ENCODE measurements around the gene LAYN. TPM values are rescaled to one million over a fixed set of nuclear protein-coding genes. Genes with fewer than 3 reads are reported as not detected.

The LAYN gene
- total RNA-seq, 2 experiments from 2014 or later: 1.3 to 1.4 TPM

DNA sequence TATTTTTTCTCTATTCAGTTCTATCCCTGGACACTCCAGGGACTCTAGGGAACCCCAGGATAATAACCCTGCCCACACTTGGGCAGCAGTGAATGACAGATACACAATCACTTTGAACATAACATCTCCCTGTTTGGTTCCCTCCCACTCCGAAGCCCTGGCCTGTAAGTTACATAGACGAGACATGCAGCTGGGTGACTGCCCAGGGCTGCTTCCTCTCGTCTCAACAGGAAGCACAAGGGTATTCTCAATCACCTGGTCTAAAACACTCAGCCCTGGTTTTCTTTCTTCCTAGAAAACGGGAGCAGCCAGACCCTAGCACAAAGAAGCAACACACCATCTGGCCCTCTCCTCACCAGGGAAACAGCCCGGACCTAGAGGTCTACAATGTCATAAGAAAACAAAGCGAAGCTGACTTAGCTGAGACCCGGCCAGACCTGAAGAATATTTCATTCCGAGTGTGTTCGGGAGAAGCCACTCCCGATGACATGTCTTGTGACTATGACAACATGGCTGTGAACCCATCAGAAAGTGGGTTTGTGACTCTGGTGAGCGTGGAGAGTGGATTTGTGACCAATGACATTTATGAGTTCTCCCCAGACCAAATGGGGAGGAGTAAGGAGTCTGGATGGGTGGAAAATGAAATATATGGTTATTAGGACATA, 19.4 kb downstream of the LAYN start:
- CTCF ChIA-PET: no interaction called here
- POLR2A ChIA-PET: no interaction called here
- peaks cover 0 to 10% of the 10 kb centered on the region in 2 experiments for H3K9me3 ChIP-seq (ENCODE audit: control insufficient read depth in 1 of 2, insufficient read depth in 1 of 2, low read length in 2 of 2)
- Mint-ChIP-seq H3K27me3 (no peaks in the 10 kb centered on the region), H3K27ac (no peak overlapping the region), H3K4me3 (no peak overlapping the region), H3K36me3 (ENCODE audit: low read depth) (no peaks in the 10 kb centered on the region), H3K9me3 (no peaks in the 10 kb centered on the region), H3K4me1 (ENCODE audit: low read depth) (no peaks in the 10 kb centered on the region)
- no peaks in the 10 kb centered on the region for H3K27me3 ChIP-seq (ENCODE audit: control insufficient read depth in 1 of 2, insufficient read depth in 2 of 2, low read length in 2 of 2)
- no peak for ATAC-seq (ENCODE audit: poor library complexity)
- intact Hi-C loops (cut with DNase I, micrococcal nuclease): loop anchor here in 1 of 2 experiments (10.0 kb wide), 1 partner anchor 425 kb away; no protein-coding TSS in a partner anchor
- no peak for DNase-seq
- no peaks in the 10 kb centered on the region for H3K36me3 ChIP-seq (ENCODE audit: insufficient read depth, low read length)
- H3K27ac ChIP-seq (ENCODE audit: low read depth in 1 of 2, low read length in 2 of 2): no peak overlapping the region
- TF ChIP-seq, protein P1, sequence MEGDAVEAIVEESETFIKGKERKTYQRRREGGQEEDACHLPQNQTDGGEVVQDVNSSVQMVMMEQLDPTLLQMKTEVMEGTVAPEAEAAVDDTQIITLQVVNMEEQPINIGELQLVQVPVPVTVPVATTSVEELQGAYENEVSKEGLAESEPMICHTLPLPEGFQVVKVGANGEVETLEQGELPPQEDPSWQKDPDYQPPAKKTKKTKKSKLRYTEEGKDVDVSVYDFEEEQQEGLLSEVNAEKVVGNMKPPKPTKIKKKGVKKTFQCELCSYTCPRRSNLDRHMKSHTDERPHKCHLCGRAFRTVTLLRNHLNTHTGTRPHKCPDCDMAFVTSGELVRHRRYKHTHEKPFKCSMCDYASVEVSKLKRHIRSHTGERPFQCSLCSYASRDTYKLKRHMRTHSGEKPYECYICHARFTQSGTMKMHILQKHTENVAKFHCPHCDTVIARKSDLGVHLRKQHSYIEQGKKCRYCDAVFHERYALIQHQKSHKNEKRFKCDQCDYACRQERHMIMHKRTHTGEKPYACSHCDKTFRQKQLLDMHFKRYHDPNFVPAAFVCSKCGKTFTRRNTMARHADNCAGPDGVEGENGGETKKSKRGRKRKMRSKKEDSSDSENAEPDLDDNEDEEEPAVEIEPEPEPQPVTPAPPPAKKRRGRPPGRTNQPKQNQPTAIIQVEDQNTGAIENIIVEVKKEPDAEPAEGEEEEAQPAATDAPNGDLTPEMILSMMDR (IDR thresholded peaks at IDR 0.05): no peak
- H3K4me1 ChIP-seq (ENCODE audit: insufficient read depth, low read length): no peaks in the 10 kb centered on the region
- H3K4me3 ChIP-seq (ENCODE audit: low read length): no peak overlapping the region

DNA sequence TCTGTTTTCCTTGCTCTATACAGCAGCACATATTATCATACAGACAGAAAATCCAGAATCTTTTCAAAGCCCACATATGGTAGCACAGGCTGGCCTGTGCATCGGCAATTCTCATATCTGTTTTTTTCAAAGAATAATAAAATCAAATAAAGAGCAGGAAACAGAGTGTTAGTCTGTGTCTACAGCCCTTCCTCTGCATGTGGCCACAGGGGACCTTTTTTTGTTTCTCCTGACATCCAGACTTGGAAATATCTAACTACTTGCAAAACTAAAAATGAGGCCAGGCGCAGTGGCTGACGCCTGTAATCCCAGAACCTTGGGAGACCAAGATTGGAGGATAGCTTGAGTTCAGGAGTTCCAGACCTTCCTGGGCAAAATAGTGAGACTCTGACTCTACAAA, 20.3 kb downstream of the LAYN start:
- CTCF ChIA-PET: no interaction called here
- no peak overlapping the region for H3K27ac Mint-ChIP-seq
- intact Hi-C loops (cut with DNase I, micrococcal nuclease): loop anchor here in 1 of 2 experiments (10.0 kb wide), 1 partner anchor 424 kb away; no protein-coding TSS in a partner anchor

DNA sequence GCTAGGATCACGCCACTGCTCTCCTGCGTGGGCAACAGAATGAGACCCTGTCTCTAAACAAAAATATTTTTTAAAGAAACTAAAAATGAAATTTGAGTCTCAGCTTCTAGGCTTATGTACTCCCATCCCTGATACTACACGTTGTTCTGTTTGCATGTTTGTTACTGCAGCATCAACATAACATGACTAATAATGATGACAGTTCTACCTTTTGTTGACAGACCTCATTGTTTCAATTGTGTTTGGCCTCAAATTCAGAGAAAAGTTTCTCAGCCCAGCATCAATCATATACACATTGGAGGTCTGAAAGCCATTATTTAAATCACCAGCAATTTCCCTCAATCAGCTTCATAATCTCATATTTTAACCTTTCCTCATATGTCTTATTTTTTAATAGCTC, 20.8 kb downstream of the LAYN start:
- Mint-ChIP-seq H3K4me3 (no peak overlapping the region), H3K27me3 (no peaks in the 10 kb centered on the region), H3K27ac (no peak overlapping the region), H3K36me3 (ENCODE audit: low read depth) (no peaks in the 10 kb centered on the region), H3K4me1 (ENCODE audit: low read depth) (no peaks in the 10 kb centered on the region), H3K9me3 (no peaks in the 10 kb centered on the region)
- peaks cover 0 to 5% of the 10 kb centered on the region in 2 experiments for H3K9me3 ChIP-seq (ENCODE audit: control insufficient read depth in 1 of 2, insufficient read depth in 1 of 2, low read length in 2 of 2)
- H3K4me3 ChIP-seq (ENCODE audit: low read length): no peak overlapping the region
- TF ChIP-seq, protein P1 (IDR thresholded peaks at IDR 0.05): no peak
- H3K27me3 ChIP-seq (ENCODE audit: control insufficient read depth in 1 of 2, insufficient read depth in 2 of 2, low read length in 2 of 2): no peaks in the 10 kb centered on the region
- ChIA-PET CTCF (interaction anchor here (0.6 kb wide), 1 partner anchor 216 kb away, joined by 3 read pairs; no protein-coding TSS in a partner anchor), POLR2A (no interaction called here)
- intact Hi-C loops (cut with DNase I, micrococcal nuclease): loop anchor here in 1 of 2 experiments (10.0 kb wide), 1 partner anchor 423 kb away; no protein-coding TSS in a partner anchor
- ATAC-seq (ENCODE audit: poor library complexity) (no peak), DNase-seq (no peak)
- H3K4me1 ChIP-seq (ENCODE audit: insufficient read depth, low read length): no peaks in the 10 kb centered on the region
- no peaks in the 10 kb centered on the region for H3K36me3 ChIP-seq (ENCODE audit: insufficient read depth, low read length)
- no peak overlapping the region for H3K27ac ChIP-seq (ENCODE audit: low read depth in 1 of 2, low read length in 2 of 2)

More for the DNA sequence above, 20.3 kb downstream of the LAYN start:
- no peak overlapping the region for H3K4me3 Mint-ChIP-seq
- TF ChIP-seq, protein P1 (IDR thresholded peaks at IDR 0.05): no peak
- DNase-seq (no peak), ATAC-seq (ENCODE audit: poor library complexity) (no peak)
- no peaks in the 10 kb centered on the region for H3K36me3 ChIP-seq (ENCODE audit: insufficient read depth, low read length)
- H3K27ac ChIP-seq (ENCODE audit: low read depth in 1 of 2, low read length in 2 of 2): no peak overlapping the region
- H3K27me3 ChIP-seq (ENCODE audit: control insufficient read depth in 1 of 2, insufficient read depth in 2 of 2, low read length in 2 of 2): no peaks in the 10 kb centered on the region
- POLR2A ChIA-PET: no interaction called here
- H3K9me3 Mint-ChIP-seq: no peaks in the 10 kb centered on the region
- H3K9me3 ChIP-seq (ENCODE audit: control insufficient read depth in 1 of 2, insufficient read depth in 1 of 2, low read length in 2 of 2): peaks cover 0 to 10% of the 10 kb centered on the region in 2 experiments
- no peak overlapping the region for H3K4me3 ChIP-seq (ENCODE audit: low read length)
- H3K27me3 Mint-ChIP-seq: no peaks in the 10 kb centered on the region
- H3K4me1 ChIP-seq (ENCODE audit: insufficient read depth, low read length): no peaks in the 10 kb centered on the region
- H3K4me1 Mint-ChIP-seq (ENCODE audit: low read depth): no peaks in the 10 kb centered on the region
- H3K36me3 Mint-ChIP-seq (ENCODE audit: low read depth): no peaks in the 10 kb centered on the region
